Brain microvascular endothelial cell (primary cell): Measurements from ENCODE around the gene NXN.

ENCODE experiments used
- DNase-seq: peaks from one replicate; pipeline ENCODE4 v3.0.0-alpha.2; 2020
- H3K27ac ChIP-seq: fragments of 250-450 bp; sonication (Bioruptor Pico); 2 replicates; pipeline ENCODE4 v1.5.1; 2020; ENCODE audit warnings: mild to moderate bottlenecking, moderate library complexity
- H3K27me3 ChIP-seq: fragments of 250-450 bp; sonication (Bioruptor Pico); replicated peaks from 2 replicates; pipeline ENCODE4 v1.5.1; 2020; ENCODE audit warnings: mild to moderate bottlenecking
- H3K36me3 ChIP-seq: fragments of 250-450 bp; sonication (Bioruptor Pico); replicated peaks from 2 replicates; pipeline ENCODE4 v1.5.1; 2020; ENCODE audit warnings: mild to moderate bottlenecking
- H3K4me3 ChIP-seq: 2 replicates; pipeline ENCODE4 v1.5.1; 2011; ENCODE audit warnings: low read depth, mild to moderate bottlenecking, control low read depth, low read length, moderate library complexity
- CTCF ChIP-seq: IDR thresholded peaks from 2 replicates; pipeline ENCODE4 v1.5.1; 2011; ENCODE audit warnings: low read depth, mild to moderate bottlenecking, moderate library complexity, low read length, control low read depth, inconsistent platforms; ENCODE audit errors: missing control alignments
- in situ Hi-C: cut with HindIII; loops from 2 replicates; pipeline ENCODE4 v1.10.0; 2017; ENCODE audit warnings: low sequenced_read_pairs, low pct_ligation_motif_present

The NXN gene

GRCh38 chr17:923633-924032 lies 55.9 kb downstream of the NXN start:
- Histone ChIP-seq H3K4me3 (no peak overlapping the region), H3K27ac (no peak overlapping the region), H3K27me3 (peaks cover 2% of the 10 kb centered on the region), H3K36me3 (no peaks in the 10 kb centered on the region)
- in situ Hi-C loops, result no loop called here
- no peak for DNase-seq
- TF ChIP-seq CTCF, result no peak

GRCh38 chr17:921161-921560 lies 58.4 kb downstream of the NXN start:
- in situ Hi-C loops, result no loop called here
- Histone ChIP-seq H3K4me3 (no peak overlapping the region), H3K36me3 (no peaks in the 10 kb centered on the region), H3K27ac (no peak overlapping the region), H3K27me3 (peaks cover 2% of the 10 kb centered on the region)
- TF ChIP-seq CTCF, result no peak
- no peak for DNase-seq

- in situ Hi-C loops, result no loop called here
- Histone ChIP-seq H3K4me3 (no peak overlapping the region), H3K27ac (no peak overlapping the region), H3K36me3 (no peaks in the 10 kb centered on the region), H3K27me3 (no peaks in the 10 kb centered on the region)
- TF ChIP-seq CTCF, result no peak
- DNase-seq, result no peak
Measured at GRCh38 chr17:920190-920589, 59.4 kb downstream of the NXN start.

- Histone ChIP-seq H3K36me3 (no peaks in the 10 kb centered on the region), H3K27ac (no peak overlapping the region), H3K27me3 (no peaks in the 10 kb centered on the region), H3K4me3 (no peak overlapping the region)
- no peak for TF ChIP-seq CTCF
- DNase-seq, result no peak
- in situ Hi-C loops, result no loop called here
Measured at GRCh38 chr17:917941-918740, 61.4 kb downstream of the NXN start.

GRCh38 chr17:917391-917811 lies 62.2 kb downstream of the NXN start:
- TF ChIP-seq CTCF, result no peak
- Histone ChIP-seq H3K4me3 (no peak overlapping the region), H3K36me3 (no peaks in the 10 kb centered on the region), H3K27me3 (no peaks in the 10 kb centered on the region), H3K27ac (no peak overlapping the region)
- DNase-seq, result no peak
- in situ Hi-C loops, result no loop called here

GRCh38 chr17:916315-916714 lies 63.3 kb downstream of the NXN start:
- Histone ChIP-seq H3K36me3 (no peaks in the 10 kb centered on the region), H3K4me3 (no peak overlapping the region), H3K27me3 (no peaks in the 10 kb centered on the region), H3K27ac (no peak overlapping the region)
- in situ Hi-C loops, result no loop called here
- no peak for DNase-seq
- no peak for TF ChIP-seq CTCF
